Activated naive CD8-positive, alpha-beta T cell treated with anti-CD3 and anti-CD28 coated beads, Interleukin-2, amount 10 ng/mL, durations not matched to agents 7 days and 5 days (primary cell): ENCODE measurements around the gene KCNQ1OT1. TPM values are rescaled to one million over a fixed set of nuclear protein-coding genes. Genes with fewer than 3 reads are reported as not detected.

Source experiments
- ATAC-seq: fragments of 150-1000 bp; cut with Tn5 transposase; one replicate; pipeline ENCODE4 v1.10.0; 2021; ENCODE audit warnings: low read depth, moderate library complexity
- POLR2A ChIA-PET: fragments of 350-600 bp; sonication (Branson Sonifier 250); formaldehyde crosslinking; loops from one replicate; lab custom pipeline; 2021; ENCODE audit warnings: antibody characterized with exemption; lab: Charles Lee
- DNase-seq: peaks from one replicate; pipeline ENCODE4 v3.0.0; 2021
- H3K27ac Mint-ChIP-seq: one replicate; pipeline ENCODE4 v1.8.0; 2022; ENCODE audit warnings: mild to moderate bottlenecking, mixed read lengths
- H3K27me3 Mint-ChIP-seq: one replicate; pipeline ENCODE4 v1.8.0; 2022; ENCODE audit warnings: mild to moderate bottlenecking, moderate library complexity, mixed read lengths
- H3K36me3 Mint-ChIP-seq: one replicate; pipeline ENCODE4 v1.8.0; 2021; ENCODE audit warnings: mild to moderate bottlenecking, mixed read lengths
- H3K4me1 Mint-ChIP-seq: one replicate; pipeline ENCODE4 v1.8.0; 2021; ENCODE audit warnings: mixed read lengths
- H3K4me3 Mint-ChIP-seq: one replicate; pipeline ENCODE4 v1.8.0; 2022; ENCODE audit warnings: mild to moderate bottlenecking, moderate library complexity, mixed read lengths
- H3K9me3 Mint-ChIP-seq: one replicate; pipeline ENCODE4 v1.8.0; 2021; ENCODE audit warnings: mixed read lengths
- total RNA-seq, 2 experiments: library from RNA; stranded (reverse); gene quantifications; one replicate each; pipeline ENCODE4 v1.2.3, GENCODE V29; 2021

KCNQ1OT1 gene
- total RNA-seq, 2 experiments from 2014 or later = 0.28 to 0.34 TPM

- no peaks in the 10 kb centered on the region for H3K27me3 Mint-ChIP-seq
- no peaks in the 10 kb centered on the region for H3K4me1 Mint-ChIP-seq
- H3K4me3 Mint-ChIP-seq = no peak overlapping the region
- DNase-seq = no peak
- no peak overlapping the region for H3K27ac Mint-ChIP-seq
- H3K36me3 Mint-ChIP-seq = no peaks in the 10 kb centered on the region
- ATAC-seq = no peak
- POLR2A ChIA-PET = no interaction called here
- no peaks in the 10 kb centered on the region for H3K9me3 Mint-ChIP-seq
Measured at GRCh38 chr11:2731130-2732125, 31.6 kb upstream of the KCNQ1OT1 start.

GRCh38 chr11:2730272-2731129, 30.7 kb upstream of the KCNQ1OT1 start:
- POLR2A ChIA-PET = no interaction called here
- no peaks in the 10 kb centered on the region for H3K9me3 Mint-ChIP-seq
- H3K36me3 Mint-ChIP-seq = no peaks in the 10 kb centered on the region
- H3K27me3 Mint-ChIP-seq = no peaks in the 10 kb centered on the region
- ATAC-seq (no peak), DNase-seq (no peak)
- no peaks in the 10 kb centered on the region for H3K4me1 Mint-ChIP-seq
- H3K4me3 Mint-ChIP-seq = no peak overlapping the region
- H3K27ac Mint-ChIP-seq = no peak overlapping the region

- no peaks in the 10 kb centered on the region for H3K36me3 Mint-ChIP-seq
- POLR2A ChIA-PET = no interaction called here
- H3K27me3 Mint-ChIP-seq = no peaks in the 10 kb centered on the region
- no peak overlapping the region for H3K4me3 Mint-ChIP-seq
- DNase-seq = no peak
- H3K27ac Mint-ChIP-seq = no peak overlapping the region
- ATAC-seq = no peak
- H3K9me3 Mint-ChIP-seq = no peaks in the 10 kb centered on the region
- H3K4me1 Mint-ChIP-seq = no peaks in the 10 kb centered on the region
Measured at GRCh38 chr11:2729841-2730240, 30.0 kb upstream of the KCNQ1OT1 start.

- ATAC-seq = no peak
- no peak for DNase-seq
- no peaks in the 10 kb centered on the region for H3K9me3 Mint-ChIP-seq
- H3K36me3 Mint-ChIP-seq = no peaks in the 10 kb centered on the region
- H3K4me1 Mint-ChIP-seq = no peaks in the 10 kb centered on the region
- no peak overlapping the region for H3K27ac Mint-ChIP-seq
- H3K27me3 Mint-ChIP-seq = no peaks in the 10 kb centered on the region
- POLR2A ChIA-PET = no interaction called here
- H3K4me3 Mint-ChIP-seq = no peak overlapping the region
Measured at GRCh38 chr11:2728663-2729332, 29.0 kb upstream of the KCNQ1OT1 start.

GRCh38 chr11:2728128-2728662, 28.4 kb upstream of the KCNQ1OT1 start:
- H3K27me3 Mint-ChIP-seq = no peaks in the 10 kb centered on the region
- H3K4me3 Mint-ChIP-seq = no peak overlapping the region
- ATAC-seq (no peak), DNase-seq (no peak)
- H3K9me3 Mint-ChIP-seq = no peaks in the 10 kb centered on the region
- H3K4me1 Mint-ChIP-seq = no peaks in the 10 kb centered on the region
- H3K36me3 Mint-ChIP-seq = no peaks in the 10 kb centered on the region
- H3K27ac Mint-ChIP-seq = no peak overlapping the region
- POLR2A ChIA-PET = no interaction called here

- Mint-ChIP-seq H3K27me3 (no peaks in the 10 kb centered on the region), H3K4me3 (no peak overlapping the region)
- no peak for DNase-seq
Measured at GRCh38 chr11:2726964-2727363, 27.2 kb upstream of the KCNQ1OT1 start.

GRCh38 chr11:2725368-2726300, 25.8 kb upstream of the KCNQ1OT1 start:
- POLR2A ChIA-PET = no interaction called here

More at GRCh38 chr11:2726964-2727363, 27.2 kb upstream of the KCNQ1OT1 start:
- Mint-ChIP-seq H3K27ac (no peak overlapping the region), H3K4me1 (no peaks in the 10 kb centered on the region), H3K36me3 (no peaks in the 10 kb centered on the region), H3K9me3 (no peaks in the 10 kb centered on the region)
- POLR2A ChIA-PET = no interaction called here
- ATAC-seq = no peak

GRCh38 chr11:2724653-2725367, 25.0 kb upstream of the KCNQ1OT1 start:
- Mint-ChIP-seq H3K4me3 (no peak overlapping the region), H3K4me1 (no peaks in the 10 kb centered on the region), H3K27me3 (no peaks in the 10 kb centered on the region), H3K9me3 (no peaks in the 10 kb centered on the region), H3K27ac (no peak overlapping the region), H3K36me3 (no peaks in the 10 kb centered on the region)
- POLR2A ChIA-PET = no interaction called here
- no peak for DNase-seq
- no peak for ATAC-seq

More at GRCh38 chr11:2725368-2726300, 25.8 kb upstream of the KCNQ1OT1 start:
- no peaks in the 10 kb centered on the region for H3K4me1 Mint-ChIP-seq
- no peak for ATAC-seq
- no peaks in the 10 kb centered on the region for H3K9me3 Mint-ChIP-seq
- no peak for DNase-seq
- H3K36me3 Mint-ChIP-seq = no peaks in the 10 kb centered on the region
- no peak overlapping the region for H3K27ac Mint-ChIP-seq
- no peaks in the 10 kb centered on the region for H3K27me3 Mint-ChIP-seq
- no peak overlapping the region for H3K4me3 Mint-ChIP-seq

GRCh38 chr11:2724104-2724503, 24.3 kb upstream of the KCNQ1OT1 start:
- no peaks in the 10 kb centered on the region for H3K4me1 Mint-ChIP-seq
- no peak overlapping the region for H3K4me3 Mint-ChIP-seq
- no peak for DNase-seq
- H3K9me3 Mint-ChIP-seq = no peaks in the 10 kb centered on the region
- no peak for ATAC-seq
- H3K27ac Mint-ChIP-seq = no peak overlapping the region
- no peaks in the 10 kb centered on the region for H3K27me3 Mint-ChIP-seq
- POLR2A ChIA-PET = no interaction called here
- no peaks in the 10 kb centered on the region for H3K36me3 Mint-ChIP-seq

- ATAC-seq (no peak), DNase-seq (no peak)
- Mint-ChIP-seq H3K27ac (no peak overlapping the region), H3K36me3 (no peaks in the 10 kb centered on the region), H3K4me1 (no peaks in the 10 kb centered on the region), H3K9me3 (no peaks in the 10 kb centered on the region), H3K4me3 (no peak overlapping the region), H3K27me3 (no peaks in the 10 kb centered on the region)
- POLR2A ChIA-PET = no interaction called here
Measured at GRCh38 chr11:2722955-2723354, 23.2 kb upstream of the KCNQ1OT1 start.

GRCh38 chr11:2721210-2721916, 21.6 kb upstream of the KCNQ1OT1 start:
- POLR2A ChIA-PET = no interaction called here
- H3K27ac Mint-ChIP-seq = no peak overlapping the region
- DNase-seq = no peak

More at GRCh38 chr11:2721210-2721916, 21.6 kb upstream of the KCNQ1OT1 start:
- no peaks in the 10 kb centered on the region for H3K27me3 Mint-ChIP-seq
- no peaks in the 10 kb centered on the region for H3K4me1 Mint-ChIP-seq
- ATAC-seq = no peak
- H3K4me3 Mint-ChIP-seq = no peak overlapping the region
- H3K9me3 Mint-ChIP-seq = no peaks in the 10 kb centered on the region
- no peaks in the 10 kb centered on the region for H3K36me3 Mint-ChIP-seq
